GM20000 (cell line): ENCODE data around the gene TMX3.

Experiments
- DNase-seq: peaks from one replicate; pipeline ENCODE4 v3.0.0; 2012; ENCODE audit warnings: low spot score
- TF ChIP-seq, protein P1 (sequence below): IDR thresholded peaks from 2 replicates; pipeline ENCODE4 v1.5.1; 2012; ENCODE audit warnings: mild to moderate bottlenecking, control low read depth; ENCODE audit errors: extremely low read depth, missing control alignments

Gene TMX3

DNA sequence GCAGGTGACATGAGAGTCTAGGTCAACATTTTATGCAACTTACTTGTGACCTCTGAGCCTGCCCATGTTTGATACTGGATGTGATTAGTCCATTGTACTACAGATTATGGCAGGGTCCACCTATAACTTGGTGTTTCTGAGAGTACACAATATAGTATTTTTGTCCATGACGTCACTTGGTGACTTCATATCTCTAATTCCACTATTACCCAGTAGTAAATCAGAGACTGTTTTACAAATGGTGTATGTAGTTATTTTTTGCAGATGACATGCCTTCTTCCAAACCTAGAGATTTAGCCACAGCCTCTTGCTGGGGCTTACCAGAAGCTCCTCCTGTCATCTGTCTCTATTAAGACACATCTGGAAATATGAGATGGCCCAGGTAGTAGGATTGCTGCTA is 24.6 kb upstream of the TMX3 start:
- no peak for DNase-seq
- TF ChIP-seq, protein P1, sequence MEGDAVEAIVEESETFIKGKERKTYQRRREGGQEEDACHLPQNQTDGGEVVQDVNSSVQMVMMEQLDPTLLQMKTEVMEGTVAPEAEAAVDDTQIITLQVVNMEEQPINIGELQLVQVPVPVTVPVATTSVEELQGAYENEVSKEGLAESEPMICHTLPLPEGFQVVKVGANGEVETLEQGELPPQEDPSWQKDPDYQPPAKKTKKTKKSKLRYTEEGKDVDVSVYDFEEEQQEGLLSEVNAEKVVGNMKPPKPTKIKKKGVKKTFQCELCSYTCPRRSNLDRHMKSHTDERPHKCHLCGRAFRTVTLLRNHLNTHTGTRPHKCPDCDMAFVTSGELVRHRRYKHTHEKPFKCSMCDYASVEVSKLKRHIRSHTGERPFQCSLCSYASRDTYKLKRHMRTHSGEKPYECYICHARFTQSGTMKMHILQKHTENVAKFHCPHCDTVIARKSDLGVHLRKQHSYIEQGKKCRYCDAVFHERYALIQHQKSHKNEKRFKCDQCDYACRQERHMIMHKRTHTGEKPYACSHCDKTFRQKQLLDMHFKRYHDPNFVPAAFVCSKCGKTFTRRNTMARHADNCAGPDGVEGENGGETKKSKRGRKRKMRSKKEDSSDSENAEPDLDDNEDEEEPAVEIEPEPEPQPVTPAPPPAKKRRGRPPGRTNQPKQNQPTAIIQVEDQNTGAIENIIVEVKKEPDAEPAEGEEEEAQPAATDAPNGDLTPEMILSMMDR, result no peak

DNA sequence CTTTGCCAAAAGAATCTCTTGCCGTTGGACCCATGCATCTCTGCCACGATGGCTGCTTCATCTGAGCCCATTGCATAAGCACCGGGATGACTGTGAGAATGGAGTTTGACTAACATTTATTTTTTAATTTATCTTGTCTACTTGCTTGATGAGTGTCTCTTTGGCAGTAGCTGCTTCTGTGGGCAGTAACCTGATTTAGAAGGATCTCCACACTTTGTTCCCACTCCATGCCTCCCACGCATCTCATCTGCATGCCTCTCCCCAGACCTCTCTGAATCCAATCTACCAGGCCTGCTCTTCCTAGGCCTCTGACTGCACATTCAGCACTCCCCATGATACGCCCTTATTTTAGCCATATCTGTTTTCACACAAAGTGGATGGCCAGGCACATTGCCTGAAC is 23.7 kb upstream of the TMX3 start:
- TF ChIP-seq, protein P1, result no peak
- DNase-seq, result no peak

DNA sequence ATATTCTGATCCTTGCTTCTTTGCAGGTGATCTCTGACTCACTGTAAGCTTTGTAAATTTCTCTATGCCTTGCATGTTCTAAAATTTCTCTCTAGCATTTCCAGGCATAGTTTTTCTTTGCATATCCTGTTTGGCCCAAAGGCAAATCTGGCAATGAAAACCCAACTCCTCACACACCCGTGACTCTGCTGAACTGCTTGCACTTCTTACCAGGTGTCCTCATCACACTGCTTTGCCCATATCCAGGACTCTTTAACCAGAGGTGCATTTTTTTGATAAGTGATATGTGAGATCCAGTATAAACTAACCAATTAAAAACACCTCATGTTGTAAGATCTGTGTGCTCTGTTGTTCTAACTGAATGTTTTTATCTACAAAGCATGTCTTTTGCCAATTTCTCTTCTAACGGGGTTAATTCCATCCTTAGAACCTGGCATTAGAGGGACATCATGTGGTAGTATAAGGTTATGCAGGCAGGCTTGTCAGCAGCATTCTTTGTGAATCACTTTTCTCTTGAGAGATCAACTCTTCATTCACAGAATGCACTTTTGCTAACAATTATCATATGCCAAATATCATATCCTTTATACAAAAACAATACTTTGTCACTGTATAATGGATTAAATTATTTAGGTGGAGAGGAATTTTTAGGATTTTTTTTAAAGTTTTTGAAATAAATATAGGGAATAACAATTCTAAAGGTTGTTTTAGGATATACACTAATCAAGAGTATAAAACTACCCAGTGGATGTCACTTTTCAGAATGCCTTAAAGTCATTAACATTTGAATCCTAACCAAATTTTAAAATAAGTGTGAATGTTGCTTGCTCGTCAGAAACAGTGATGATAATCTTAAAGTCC is 20.8 kb upstream of the TMX3 start:
- TF ChIP-seq, protein P1, result peak; percentile 72
- DNase-seq, result peak; percentile 56

DNA sequence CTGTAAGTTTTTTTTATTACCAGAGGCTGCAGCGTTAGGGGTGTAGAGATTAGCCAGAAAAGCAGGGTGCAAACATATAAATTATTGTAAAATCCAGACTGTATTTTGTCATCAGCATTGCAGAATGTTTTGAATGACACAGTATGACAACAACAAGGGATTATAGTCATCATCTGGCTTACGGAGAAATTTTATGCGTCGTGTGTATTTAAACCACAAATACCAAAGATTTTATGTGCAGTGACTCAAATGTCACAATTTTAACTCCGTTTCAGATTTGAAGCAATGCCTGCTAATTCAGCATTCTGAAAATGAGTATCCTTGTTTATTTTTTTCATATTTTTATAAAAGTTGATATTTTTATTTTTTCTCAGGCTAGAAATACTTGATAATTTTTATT is 19.4 kb upstream of the TMX3 start:
- TF ChIP-seq, protein P1, result no peak
- no peak for DNase-seq

DNA sequence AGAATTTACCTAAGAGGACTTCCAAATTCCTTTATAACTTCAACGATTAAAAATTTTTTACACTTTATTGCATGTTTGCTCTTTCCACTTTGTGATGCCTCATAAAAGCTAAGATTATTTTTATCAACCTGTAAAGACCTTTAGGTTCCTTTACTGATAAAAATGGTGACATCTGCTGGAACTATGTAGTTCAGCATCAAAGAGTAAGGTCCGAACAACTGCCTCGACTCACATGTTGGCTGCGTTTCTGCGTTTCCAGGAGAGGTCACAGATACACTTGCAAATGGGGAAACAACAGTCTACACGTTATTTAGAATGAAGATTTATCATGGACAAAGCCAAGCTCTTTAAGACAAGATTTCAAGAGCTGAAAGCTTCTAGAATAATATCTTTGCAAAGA is 18.8 kb upstream of the TMX3 start:
- DNase-seq, result no peak
- TF ChIP-seq, protein P1, result no peak

DNA sequence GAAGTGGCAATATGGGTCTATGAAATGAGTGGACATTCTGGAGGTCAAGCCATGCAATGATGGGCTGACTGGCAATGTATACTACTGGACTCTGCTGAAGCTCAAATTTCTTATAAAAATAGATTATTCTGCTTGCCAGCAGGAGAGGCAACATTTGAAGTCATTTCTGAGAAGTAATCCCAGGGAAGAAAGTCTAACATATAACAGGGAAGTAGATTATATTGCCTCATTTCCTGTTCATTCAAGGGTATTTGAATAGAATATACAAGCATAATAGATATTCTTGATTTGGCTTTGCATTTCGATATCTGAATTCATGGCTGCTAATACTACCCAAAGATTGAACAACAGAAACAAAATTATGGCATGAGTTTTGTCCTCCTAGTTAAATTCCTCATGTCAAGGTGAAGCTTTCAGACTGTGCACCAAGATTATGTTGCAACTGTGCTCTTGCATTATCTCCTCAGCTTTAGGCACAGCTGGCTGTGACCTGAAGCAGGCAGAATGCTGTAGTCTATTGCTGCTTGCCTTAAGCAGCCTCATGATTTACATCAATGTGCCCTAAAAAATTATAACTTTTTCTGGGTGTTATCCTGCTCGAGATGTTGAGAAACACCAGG is 13.3 kb upstream of the TMX3 start:
- DNase-seq, result no peak
- TF ChIP-seq, protein P1, result no peak

DNA sequence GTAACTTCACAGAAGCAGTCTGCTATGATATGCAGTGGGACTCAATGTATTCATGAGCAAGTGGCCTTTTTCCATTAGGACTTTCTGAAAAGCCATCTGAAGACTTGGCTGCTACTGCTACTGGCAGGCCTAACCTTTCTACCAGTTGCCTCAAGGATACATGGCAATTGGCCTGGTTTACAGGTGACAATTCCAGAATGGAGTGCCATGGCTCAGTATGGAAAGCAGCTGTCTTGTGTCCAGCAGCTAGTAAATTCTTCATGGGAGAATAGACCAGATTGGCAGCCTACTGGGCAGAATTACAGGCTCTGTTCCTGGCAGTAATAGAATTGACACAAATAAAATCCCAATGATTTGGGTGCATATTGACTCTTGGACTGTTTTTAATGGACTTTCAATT is 12.6 kb upstream of the TMX3 start:
- DNase-seq, result no peak
- TF ChIP-seq, protein P1, result no peak
